H9 (cell line): ENCODE data around the gene PDE4C. TPM values are rescaled to one million over a fixed set of nuclear protein-coding genes. Genes with fewer than 3 reads are reported as not detected.

Source experiments
- DNase-seq: peaks from one replicate; pipeline ENCODE4 v3.0.0-alpha.2; 2017
- H2AFZ ChIP-seq: one replicate; pipeline ENCODE4 v1.6.1; 2013; ENCODE audit warnings: mild to moderate bottlenecking, low read length, control low read depth, moderate library complexity
- H2AK5ac ChIP-seq: 2 replicates; pipeline ENCODE4 v1.6.1; 2013; ENCODE audit warnings: low read length, control low read depth, mixed read lengths; ENCODE audit not compliant: insufficient read length
- H2BK120ac ChIP-seq: one replicate; pipeline ENCODE4 v1.6.1; 2013; ENCODE audit warnings: low read depth, mild to moderate bottlenecking, low read length, control low read depth, inconsistent platforms; ENCODE audit not compliant: poor library complexity, severe bottlenecking
- H2BK12ac ChIP-seq: 2 replicates; pipeline ENCODE4 v1.6.1; 2013; ENCODE audit warnings: low read length, control low read depth, mixed read lengths, low read depth; ENCODE audit not compliant: insufficient read length
- H2BK15ac ChIP-seq: 2 replicates; pipeline ENCODE4 v1.6.1; 2013; ENCODE audit warnings: low read depth, low read length, control low read depth
- H2BK20ac ChIP-seq: one replicate; pipeline ENCODE4 v1.6.1; 2013; ENCODE audit warnings: low read depth, mild to moderate bottlenecking, low read length, control low read depth, inconsistent platforms; ENCODE audit not compliant: poor library complexity, severe bottlenecking
- H2BK5ac ChIP-seq: 2 replicates; pipeline ENCODE4 v1.6.1; 2013; ENCODE audit warnings: low read length, control low read depth, mixed read lengths; ENCODE audit not compliant: insufficient read length
- H3K14ac ChIP-seq: 2 replicates; pipeline ENCODE4 v1.6.1; 2013; ENCODE audit warnings: low read length, control low read depth; ENCODE audit not compliant: insufficient read depth
- H3K18ac ChIP-seq: 2 replicates; pipeline ENCODE4 v1.6.1; 2013; ENCODE audit warnings: low read depth, mild to moderate bottlenecking, mixed read lengths, low read length, control low read depth; ENCODE audit not compliant: insufficient read length
- H3K23ac ChIP-seq: 2 replicates; pipeline ENCODE4 v1.6.1; 2013; ENCODE audit warnings: low read length, control low read depth, mixed read lengths, low read depth; ENCODE audit not compliant: insufficient read length
- H3K23me2 ChIP-seq: 2 replicates; pipeline ENCODE4 v1.6.1; 2013; ENCODE audit warnings: low read depth, mild to moderate bottlenecking, mixed read lengths, low read length, control low read depth; ENCODE audit not compliant: insufficient read length, poor library complexity, severe bottlenecking
- H3K27ac ChIP-seq: 2 replicates; pipeline ENCODE4 v1.5.1; 2013; ENCODE audit warnings: low read length, control low read depth, mixed read lengths, low read depth; ENCODE audit not compliant: insufficient read length
- H3K27me3 ChIP-seq: 2 replicates; pipeline ENCODE4 v1.6.1; 2013; ENCODE audit warnings: low read length, control low read depth, inconsistent platforms; ENCODE audit not compliant: insufficient read depth
- H3K4ac ChIP-seq: 2 replicates; pipeline ENCODE4 v1.6.1; 2013; ENCODE audit warnings: low read depth, mild to moderate bottlenecking, control low read depth, inconsistent platforms, low read length, moderate library complexity
- H3K4me1 ChIP-seq: 2 replicates; pipeline ENCODE4 v1.6.1; 2013; ENCODE audit warnings: low read length, control low read depth, inconsistent platforms; ENCODE audit not compliant: insufficient read depth
- H3K4me2 ChIP-seq: 2 replicates; pipeline ENCODE4 v1.6.1; 2013; ENCODE audit warnings: low read length, control low read depth, mixed read lengths; ENCODE audit not compliant: insufficient read length, insufficient read depth
- H3K56ac ChIP-seq: 2 replicates; pipeline ENCODE4 v1.6.1; 2013; ENCODE audit warnings: low read depth, mild to moderate bottlenecking, mixed read lengths, low read length, control low read depth; ENCODE audit not compliant: insufficient read length
- H3K79me1 ChIP-seq: 2 replicates; pipeline ENCODE4 v1.6.1; 2013; ENCODE audit warnings: low read depth, mild to moderate bottlenecking, moderate library complexity, low read length, control low read depth, inconsistent platforms; ENCODE audit not compliant: insufficient read depth, poor library complexity, severe bottlenecking
- H3K79me2 ChIP-seq: 2 replicates; pipeline ENCODE4 v1.6.1; 2013; ENCODE audit warnings: low read length, control low read depth, inconsistent platforms; ENCODE audit not compliant: insufficient read depth
- H3K9ac ChIP-seq: 2 replicates; pipeline ENCODE4 v1.6.1; 2013; ENCODE audit warnings: low read length, control low read depth, mixed read lengths; ENCODE audit not compliant: insufficient read length; ENCODE audit errors: extremely low read depth
- H3K9me3 ChIP-seq: one replicate; pipeline ENCODE4 v1.6.1; 2013; ENCODE audit warnings: low read depth, low read length, inconsistent platforms; ENCODE audit not compliant: control insufficient read depth
- H3T11ph ChIP-seq: one replicate; pipeline ENCODE4 v1.6.1; 2013; ENCODE audit warnings: mild to moderate bottlenecking, low read length, control low read depth, inconsistent platforms
- H4K20me1 ChIP-seq: one replicate; pipeline ENCODE4 v1.6.1; 2013; ENCODE audit not compliant: control insufficient read depth, insufficient read length, insufficient read depth
- H4K5ac ChIP-seq: 2 replicates; pipeline ENCODE4 v1.6.1; 2013; ENCODE audit warnings: low read depth, mild to moderate bottlenecking, mixed read lengths, low read length, control low read depth; ENCODE audit not compliant: insufficient read length
- H4K8ac ChIP-seq: replicated peaks from 2 replicates; pipeline ENCODE4 v1.6.1; 2013; ENCODE audit warnings: low read length, control low read depth, mixed read lengths, low read depth; ENCODE audit not compliant: insufficient read length
- H4K91ac ChIP-seq: 2 replicates; pipeline ENCODE4 v1.6.1; 2013; ENCODE audit warnings: low read depth, mild to moderate bottlenecking, moderate library complexity, mixed read lengths, low read length, control low read depth; ENCODE audit not compliant: insufficient read length
- H3K27ac Mint-ChIP-seq, 3 experiments: 2 replicates in 2 of 3; 3 replicates in 1 of 3; pipeline ENCODE4 v1.8.0; 2020 to 2021; ENCODE audit warnings: mixed read lengths in 3 of 3, mild to moderate bottlenecking in 1 of 3, moderate library complexity in 1 of 3
- H3K27me3 Mint-ChIP-seq: 2 replicates; pipeline ENCODE4 v1.8.0; 2021; ENCODE audit warnings: low read depth, mild to moderate bottlenecking, moderate library complexity, mixed read lengths
- H3K36me3 Mint-ChIP-seq, 3 experiments: 2 replicates in 2 of 3; 3 replicates in 1 of 3; pipeline ENCODE4 v1.8.0; 2020 to 2021; ENCODE audit warnings: low read depth in 3 of 3, mixed read lengths in 3 of 3; ENCODE audit not compliant: insufficient read depth in 1 of 3
- H3K4me1 Mint-ChIP-seq, 2 experiments: 2 replicates each; pipeline ENCODE4 v1.8.0; 2020; ENCODE audit warnings: mixed read lengths in 2 of 2
- H3K4me3 Mint-ChIP-seq, 2 experiments: 2 replicates in 1 of 2; 3 replicates in 1 of 2; pipeline ENCODE4 v1.8.0; 2020 to 2021; ENCODE audit warnings: mild to moderate bottlenecking in 2 of 2, mixed read lengths in 2 of 2, moderate library complexity in 1 of 2
- H3K9me3 Mint-ChIP-seq, 2 experiments: 2 replicates in 1 of 2; 3 replicates in 1 of 2; pipeline ENCODE4 v1.8.0; 2020; ENCODE audit warnings: mild to moderate bottlenecking in 2 of 2, mixed read lengths in 2 of 2, moderate library complexity in 1 of 2
- WGBS: extraction: QIAGEN DNeasy Blood & Tissue Kit; methylation state at CpG from one replicate; pipeline ENCODE4 v1.1.7; 2013; ENCODE audit warnings: missing lambda C conversion rate, low lambda C conversion rate, mixed read lengths; ENCODE audit not compliant: insufficient read length; ENCODE audit errors: extremely low coverage; 5-methylcytosine and 5-hydroxymethylcytosine counted together
- total RNA-seq: library from RNA; stranded (reverse); gene quantifications from 2 replicates; pipeline ENCODE4 v1.2.1, GENCODE V29; 2021
- TF ChIP-seq, protein P1 (sequence below): fragments of 200-600 bp; sonication (generic); conservative IDR thresholded peaks from 3 replicates; pipeline ENCODE4 v1.8.0; 2021; ENCODE audit warnings: antibody characterized with exemption, mild to moderate bottlenecking

The PDE4C gene
- total RNA-seq, 1 experiment from 2014 or later: 1.8 TPM

DNA sequence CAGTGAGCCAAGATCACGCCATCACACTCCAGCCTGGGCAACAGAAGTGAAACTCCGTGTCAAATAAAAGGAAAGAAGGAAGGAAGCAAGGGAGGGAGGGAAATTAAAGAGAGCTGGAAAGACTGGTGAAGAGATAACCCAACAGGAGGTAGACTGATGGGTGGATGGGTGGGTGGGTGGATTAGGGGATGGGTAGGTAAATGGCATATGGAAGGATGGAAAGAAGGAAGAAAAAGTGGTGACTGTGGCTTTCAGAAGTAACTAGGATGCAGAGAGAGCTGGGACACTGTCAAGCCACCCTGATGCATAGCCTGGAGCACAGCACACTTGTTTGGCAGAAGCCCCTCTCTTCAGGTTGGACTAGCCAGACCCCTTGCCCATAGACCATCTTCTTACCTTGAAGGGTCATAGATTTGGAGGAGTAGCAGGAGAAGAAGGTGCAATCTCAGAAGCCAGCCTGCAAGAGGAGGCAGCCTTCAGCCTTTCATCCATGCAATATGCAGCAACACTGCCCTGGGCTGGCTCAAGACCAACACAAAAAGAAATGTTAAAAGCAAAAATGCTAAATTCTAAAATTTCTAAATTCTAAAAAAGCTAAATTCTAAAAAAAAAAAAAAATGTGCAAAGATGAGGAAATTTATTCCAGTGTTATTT is 43.0 kb upstream of the PDE4C start:
- H4K91ac ChIP-seq: no peak overlapping the region
- H3K23ac ChIP-seq: no peak overlapping the region
- H3K9me3 ChIP-seq: no peaks in the 10 kb centered on the region
- no peaks in the 10 kb centered on the region for H3K79me2 ChIP-seq
- no peak overlapping the region for H2AFZ ChIP-seq
- Mint-ChIP-seq H3K4me3 (no peak overlapping the region), H3K9me3 (peaks cover 0 to 3% of the 10 kb centered on the region in 2 experiments; a peak in 2 of 5 replicates), H3K27me3 (peaks cover 4% of the 10 kb centered on the region), H3K36me3 (peaks cover 2 to 23% (median 7%) of the 10 kb centered on the region in 3 experiments; a peak in 5 of 7 replicates), H3K4me1 (0 out of 4 replicates have a peak, but pooled peaks cover 0 to 2% of the 10 kb centered on the region in 2 experiments), H3K27ac (no peak overlapping the region; a peak in 1 of 7 replicates)
- H3K4ac ChIP-seq: no peak overlapping the region
- H3K79me1 ChIP-seq: no peaks in the 10 kb centered on the region
- H3K23me2 ChIP-seq: no peaks in the 10 kb centered on the region
- H2BK120ac ChIP-seq: no peak overlapping the region
- H2BK5ac ChIP-seq: no peak overlapping the region
- WGBS: no CpG with 5 or more reads among the region's 2 CpGs
- H4K5ac ChIP-seq: no peak overlapping the region
- H3K27me3 ChIP-seq: no peaks in the 10 kb centered on the region
- TF ChIP-seq, protein P1, sequence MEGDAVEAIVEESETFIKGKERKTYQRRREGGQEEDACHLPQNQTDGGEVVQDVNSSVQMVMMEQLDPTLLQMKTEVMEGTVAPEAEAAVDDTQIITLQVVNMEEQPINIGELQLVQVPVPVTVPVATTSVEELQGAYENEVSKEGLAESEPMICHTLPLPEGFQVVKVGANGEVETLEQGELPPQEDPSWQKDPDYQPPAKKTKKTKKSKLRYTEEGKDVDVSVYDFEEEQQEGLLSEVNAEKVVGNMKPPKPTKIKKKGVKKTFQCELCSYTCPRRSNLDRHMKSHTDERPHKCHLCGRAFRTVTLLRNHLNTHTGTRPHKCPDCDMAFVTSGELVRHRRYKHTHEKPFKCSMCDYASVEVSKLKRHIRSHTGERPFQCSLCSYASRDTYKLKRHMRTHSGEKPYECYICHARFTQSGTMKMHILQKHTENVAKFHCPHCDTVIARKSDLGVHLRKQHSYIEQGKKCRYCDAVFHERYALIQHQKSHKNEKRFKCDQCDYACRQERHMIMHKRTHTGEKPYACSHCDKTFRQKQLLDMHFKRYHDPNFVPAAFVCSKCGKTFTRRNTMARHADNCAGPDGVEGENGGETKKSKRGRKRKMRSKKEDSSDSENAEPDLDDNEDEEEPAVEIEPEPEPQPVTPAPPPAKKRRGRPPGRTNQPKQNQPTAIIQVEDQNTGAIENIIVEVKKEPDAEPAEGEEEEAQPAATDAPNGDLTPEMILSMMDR: no peak
- H3T11ph ChIP-seq: no peak overlapping the region
- H3K4me1 ChIP-seq: no peaks in the 10 kb centered on the region
- no peak for DNase-seq
- H2BK12ac ChIP-seq: no peak overlapping the region
- no peak overlapping the region for H2BK20ac ChIP-seq
- no peak overlapping the region for H3K56ac ChIP-seq
- H3K9ac ChIP-seq: no peak overlapping the region
- H2BK15ac ChIP-seq: no peak overlapping the region
- H3K4me2 ChIP-seq: no peak overlapping the region
- H2AK5ac ChIP-seq: no peak overlapping the region
- H3K27ac ChIP-seq: no peak overlapping the region
- H3K18ac ChIP-seq: no peak overlapping the region
- H4K20me1 ChIP-seq: no peaks in the 10 kb centered on the region
- no peak overlapping the region for H3K14ac ChIP-seq
- no peak overlapping the region for H4K8ac ChIP-seq
